Measurements from ENCODE around the gene DHCR24. TPM values are rescaled to one million over a fixed set of nuclear protein-coding genes. Genes with fewer than 3 reads are reported as not detected.

Gene DHCR24
- polyA plus RNA-seq, 2 of the 4 experiments (the other 2 are of a cell fraction): 29.9 to 33.3 TPM

GRCh38 chr1:54819733-54820132, 67.3 kb downstream of the DHCR24 start:
- no peak for DNase-seq (ENCODE audit: low read depth in 1 of 2, low spot score in 1 of 2)
- no peak overlapping the region for H3K4me3 ChIP-seq
- H3K27ac ChIP-seq: no peak overlapping the region
- ATAC-seq: no peak
- no peak overlapping the region for H3K4me2 ChIP-seq
- TF ChIP-seq POLR2AphosphoS2 (conservative IDR thresholded peaks at IDR 0.05; ENCODE audit: low read length) (no peak), SMC3 (IDR thresholded peaks at IDR 0.05) (no peak), KDM5A (IDR thresholded peaks at IDR 0.05) (no peak), NFE2L2 (conservative IDR thresholded peaks at IDR 0.05; ENCODE audit: low read length) (no peak), HMGXB4 (CRISPR knock-in tag; IDR thresholded peaks at IDR 0.05; ENCODE audit: borderline replicate concordance) (no peak), ZNF302 (CRISPR knock-in tag; IDR thresholded peaks at IDR 0.05) (no peak), FOSL2 (IDR thresholded peaks at IDR 0.05) (no peak), FOSL2 (CRISPR knock-in tag; IDR thresholded peaks at IDR 0.05) (no peak), PHF8 (IDR thresholded peaks at IDR 0.05; ENCODE audit: borderline replicate concordance, low read depth) (no peak), NR3C1 (IDR thresholded peaks at IDR 0.05) (no peak), RFX5 (IDR thresholded peaks at IDR 0.05) (no peak), ZFP36 (IDR thresholded peaks at IDR 0.05; ENCODE audit: borderline replicate concordance, partially characterized antibody) (no peak), CTCF (IDR thresholded peaks at IDR 0.05) (no peak), USF2 (IDR thresholded peaks at IDR 0.05) (no peak), PBX3 (IDR thresholded peaks at IDR 0.05) (no peak), HDAC2 (IDR thresholded peaks at IDR 0.05) (no peak), POLR2A (IDR thresholded peaks at IDR 0.05; ENCODE audit: low read length) (no peak)
- FAIRE-seq: no peak
- H3K9me3 ChIP-seq: peaks cover 9% of the 10 kb centered on the region; the same call in 1 of the 3 replicates
- POLR2A ChIA-PET: no interaction called here
- CTCF ChIA-PET: no interaction called here
- H3K4me1 ChIP-seq: no peaks in the 10 kb centered on the region

GRCh38 chr1:54819195-54819536, 67.8 kb downstream of the DHCR24 start:
- ChIA-PET POLR2A (no interaction called here), CTCF (interaction anchor here (1.0 kb wide), 1 partner anchor 203 kb away, joined by 3 read pairs; no protein-coding TSS in a partner anchor)
- WGBS (ENCODE audit: missing lambda C conversion rate): 89% methylated on average over 4 of the region's 4 CpGs
- no peak overlapping the region for H3K4me3 ChIP-seq
- H3K9me3 ChIP-seq: peaks cover 5% of the 10 kb centered on the region; the same call in 1 of the 3 replicates
- ATAC-seq (no peak), FAIRE-seq (no peak), DNase-seq (ENCODE audit: low read depth in 1 of 2, low spot score in 1 of 2) (no peak)
- H3K27ac ChIP-seq: no peak overlapping the region
- H3K4me2 ChIP-seq: no peak overlapping the region
- H3K4me1 ChIP-seq: no peaks in the 10 kb centered on the region
- TF ChIP-seq HES2 (IDR thresholded peaks at IDR 0.05) (no peak), POLR2A (IDR thresholded peaks at IDR 0.05; ENCODE audit: low read length) (no peak), KDM1A (IDR thresholded peaks at IDR 0.05; ENCODE audit: low read depth) (no peak), BCL3 (IDR thresholded peaks at IDR 0.05) (no peak), ZFP36 (IDR thresholded peaks at IDR 0.05; ENCODE audit: borderline replicate concordance, partially characterized antibody) (no peak), ZSCAN20 (CRISPR knock-in tag; IDR thresholded peaks at IDR 0.05) (no peak), POLR2AphosphoS2 (conservative IDR thresholded peaks at IDR 0.05; ENCODE audit: low read length) (no peak), HMGXB4 (CRISPR knock-in tag; IDR thresholded peaks at IDR 0.05; ENCODE audit: borderline replicate concordance) (no peak), JUNB (IDR thresholded peaks at IDR 0.05) (no peak), ZNF302 (CRISPR knock-in tag; IDR thresholded peaks at IDR 0.05) (no peak), RARB (CRISPR knock-in tag; IDR thresholded peaks at IDR 0.05) (no peak), SMC3 (IDR thresholded peaks at IDR 0.05) (no peak), HOXB5 (CRISPR knock-in tag; IDR thresholded peaks at IDR 0.05) (no peak), FOXS1 (CRISPR knock-in tag; IDR thresholded peaks at IDR 0.05) (no peak), USF2 (IDR thresholded peaks at IDR 0.05) (no peak), PBX3 (IDR thresholded peaks at IDR 0.05) (no peak), CHD2 (IDR thresholded peaks at IDR 0.05; ENCODE audit: low read length, partially characterized antibody) (no peak), HOXA7 (CRISPR knock-in tag; IDR thresholded peaks at IDR 0.05) (no peak)

All from A549 (cell line).